GM12878 (cell line): ENCODE results near the gene TCF7L1. TPM values are rescaled to one million over a fixed set of nuclear protein-coding genes. Genes with fewer than 3 reads are reported as not detected.

ENCODE experiments used
- ATAC-seq: fragments of 200-7000 bp; cut with Tn5 transposase; 3 replicates; pipeline ENCODE4 v1.9.1; 2020; ENCODE audit warnings: mild to moderate bottlenecking, moderate library complexity
- BruUV-seq: library from RNA; stranded (reverse); fragments of 400-500 nt; replicated peaks from 2 replicates; lab custom pipeline; 2021; lab: Mats Ljungman, UMichigan
- CTCF ChIA-PET: fragments of 300-600 bp; sonication (Branson Sonifier 250); formaldehyde crosslinking; extraction: SDS; loops from one replicate; lab custom pipeline; 2021; ENCODE audit warnings: inconsistent platforms; lab: Yijun Ruan, JAX
- POLR2A ChIA-PET: fragments of 350-600 bp; formaldehyde crosslinking; extraction: SDS; loops from one replicate; lab custom pipeline; 2021; ENCODE audit warnings: inconsistent platforms; lab: Charles Lee
- RAD21 ChIA-PET: fragments of 300-600 bp; sonication (Branson Sonifier 250); formaldehyde crosslinking; loops from one replicate; lab custom pipeline; 2023; ENCODE audit warnings: antibody characterized with exemption; ENCODE audit not compliant: unreplicated experiment; lab: Charles Lee
- SMC1A ChIA-PET: fragments of 300-600 bp; sonication (Branson Sonifier 250); formaldehyde crosslinking; loops from one replicate; lab custom pipeline; 2023; ENCODE audit not compliant: unreplicated experiment, uncharacterized antibody; lab: Charles Lee
- DNase-seq: peaks from one replicate; pipeline ENCODE4 v3.0.0-alpha.2; 2011; ENCODE audit warnings: low read depth, low spot score
- FAIRE-seq: peaks from 3 replicates; lab custom pipeline; 2011; peaks lifted over from hg19 to GRCh38; lab: Jason Lieb, UNC
- H2AFZ ChIP-seq: 2 replicates; pipeline ENCODE4 v1.6.0; 2011; ENCODE audit warnings: low read depth, low read length, control low read depth; ENCODE audit not compliant: control insufficient read depth
- H3K27ac ChIP-seq: 2 replicates; pipeline ENCODE4 v1.5.1; 2011; ENCODE audit warnings: control low read depth; ENCODE audit not compliant: control insufficient read depth, insufficient read depth
- H3K27me3 ChIP-seq, 2 experiments: replicated peaks in 1 of 2; 2 replicates each; pipeline versions ENCODE4 v1.6.0 to v1.6.1; 2011; ENCODE audit warnings: low read length in 1 of 2; ENCODE audit not compliant: control insufficient read depth in 2 of 2, insufficient read depth in 2 of 2
- H3K36me3 ChIP-seq, 2 experiments: 2 replicates each; pipeline ENCODE4 v1.5.1; 2011; ENCODE audit warnings: low read length in 1 of 2; ENCODE audit not compliant: control insufficient read depth in 2 of 2, insufficient read depth in 2 of 2
- H3K4me1 ChIP-seq: 2 replicates; pipeline ENCODE4 v1.6.1; 2011; ENCODE audit warnings: mild to moderate bottlenecking, low read length, moderate library complexity, mixed read lengths; ENCODE audit not compliant: control insufficient read depth, insufficient read depth
- H3K4me2 ChIP-seq: 2 replicates; pipeline ENCODE4 v1.6.0; 2011; ENCODE audit warnings: control low read depth; ENCODE audit not compliant: control insufficient read depth, insufficient read depth
- H3K4me3 ChIP-seq: fragments of 200-600 bp; sonication (generic); 2 replicates; pipeline ENCODE4 v1.5.1; 2016
- H3K79me2 ChIP-seq: 2 replicates; pipeline ENCODE4 v1.6.0; 2011; ENCODE audit warnings: low read length; ENCODE audit not compliant: control insufficient read depth, insufficient read depth
- H3K9ac ChIP-seq: 2 replicates; pipeline ENCODE4 v1.8.0; 2011; ENCODE audit warnings: low read length, control low read depth, mixed read lengths; ENCODE audit not compliant: control insufficient read depth, insufficient read depth
- H3K9me3 ChIP-seq: replicated peaks from 3 replicates; pipeline ENCODE4 v1.5.1; 2011; ENCODE audit warnings: mild to moderate bottlenecking, low read length; ENCODE audit not compliant: control insufficient read depth, insufficient read depth
- H4K20me1 ChIP-seq: 2 replicates; pipeline ENCODE4 v1.6.0; 2011; ENCODE audit not compliant: control insufficient read depth, insufficient read depth
- BCLAF1 ChIP-seq: fragments of 450-650 bp; IDR thresholded peaks from 2 replicates; pipeline ENCODE4 v1.6.1; 2017; ENCODE audit warnings: antibody characterized with exemption, mild to moderate bottlenecking, moderate library complexity
- BHLHE40 ChIP-seq, 2 experiments: fragments of 450-650 bp in 1 of 2; IDR thresholded peaks; 2 replicates each; pipeline ENCODE4 v1.6.1; 2011 to 2017; ENCODE audit warnings: low read depth in 2 of 2, borderline replicate concordance in 1 of 2, improper control_type of control experiment in 1 of 2, low read length in 1 of 2, mild to moderate bottlenecking in 1 of 2
- CEBPB ChIP-seq, 2 experiments: fragments of 150-350 bp in 1 of 2; IDR thresholded peaks; 2 replicates each; pipeline ENCODE4 v1.6.1; 2012 to 2014; ENCODE audit warnings: low read depth in 2 of 2, low read length in 2 of 2, borderline replicate concordance in 1 of 2, inconsistent platforms in 1 of 2
- HDAC2 ChIP-seq: fragments of 200-600 bp; sonication (generic); IDR thresholded peaks from 2 replicates; pipeline ENCODE4 v1.6.1; 2017
- HDAC6 ChIP-seq: fragments of 200-600 bp; sonication (generic); IDR thresholded peaks from one replicate; pipeline ENCODE4 v1.8.0; 2017; ENCODE audit warnings: antibody characterized with exemption; ENCODE audit not compliant: unreplicated experiment
- HDGF ChIP-seq: fragments of 450-650 bp; IDR thresholded peaks from 2 replicates; pipeline ENCODE4 v1.6.1; 2016; ENCODE audit warnings: antibody characterized with exemption
- IRF3 ChIP-seq: fragments of 450-650 bp; IDR thresholded peaks from 2 replicates; pipeline ENCODE4 v1.6.1; 2014; ENCODE audit warnings: mild to moderate bottlenecking
- MTA3 ChIP-seq: IDR thresholded peaks from 2 replicates; pipeline ENCODE4 v1.6.1; 2012; ENCODE audit warnings: low read length, inconsistent platforms, borderline replicate concordance
- POLR2A ChIP-seq: IDR thresholded peaks from 2 replicates; pipeline ENCODE4 v1.6.1; 2011; ENCODE audit warnings: low read depth, mild to moderate bottlenecking, low read length
- RAD21 ChIP-seq: IDR thresholded peaks from 2 replicates; pipeline ENCODE4 v1.6.1; 2011; ENCODE audit warnings: mild to moderate bottlenecking, low read depth, low read length, moderate library complexity; ENCODE audit not compliant: insufficient read depth
- RB1 ChIP-seq: fragments of 450-650 bp; formaldehyde crosslinking; IDR thresholded peaks from 2 replicates; pipeline ENCODE4 v1.6.1; 2017; ENCODE audit warnings: mild to moderate bottlenecking, borderline replicate concordance
- YBX1 ChIP-seq: fragments of 450-650 bp; IDR thresholded peaks from 2 replicates; pipeline ENCODE4 v1.6.1; 2016; ENCODE audit warnings: antibody characterized with exemption
- ZBTB33 ChIP-seq: fragments of 450-650 bp; IDR thresholded peaks from 2 replicates; pipeline ENCODE4 v1.6.1; 2017; ENCODE audit warnings: mild to moderate bottlenecking
- WGBS: methylation state at CpG from one replicate; pipeline ENCODE4 v1.1.6; 2016; ENCODE audit warnings: low lambda C conversion rate; ENCODE audit not compliant: insufficient replicate concordance, insufficient coverage; ENCODE audit errors: missing lambda C conversion rate; 5-methylcytosine and 5-hydroxymethylcytosine counted together
- in situ Hi-C: fragments of 300-500 bp; cut with MboI; formaldehyde crosslinking; loops from 9 replicates; pipeline ENCODE4 v1.14.3; 2018; ENCODE audit warnings: mixed read lengths
- intact Hi-C: fragments of 100-400 bp; cut with micrococcal nuclease; formaldehyde crosslinking; loops from one replicate; pipeline ENCODE4 v1.14.2; 2022; ENCODE audit not compliant: unreplicated experiment
- polyA plus RNA-seq, 11 experiments: library from polyadenylated mRNA; depleted of rRNA in 4 of 11; unstranded in 6 of 11; stranded (reverse) in 5 of 11; fragments of >200 nt; fragmentation: Nextera tagmentation in 4 of 11; fragmentation: Illumina TruSeq in 1 of 11; extraction: Ambion mirVana in 4 of 11; extraction: Trizol in 1 of 11; gene quantifications; 1 replicate in 1 of 11; 2 replicates in 10 of 11; pipeline versions ENCODE4 v1.2.1 to v1.2.3, GENCODE V29; 2011 to 2016; ENCODE audit warnings: inconsistent platforms in 2 of 11, missing spikeins in 2 of 11, low read depth in 1 of 11
- total RNA-seq, 4 experiments: library from RNA; depleted of rRNA in 3 of 4; stranded (reverse); fragments of >200 nt in 3 of 4; fragmentation: Illumina TruSeq in 1 of 4; extraction: Trizol in 1 of 4; gene quantifications; 2 replicates each; pipeline versions ENCODE4 v1.2.1 to v1.2.3, GENCODE V29; 2013 to 2021

TCF7L1 gene
- total and polyA plus RNA-seq, 10 of the 15 experiments (the other 5 are each of a cell fraction or from before 2014, with no cell fraction given), result 0.03 to 0.11 (median 0.10) TPM; not detected in 7

- no peak for TF ChIP-seq HDGF
- no peak for TF ChIP-seq BHLHE40 (IDR thresholded peaks at IDR 0.05; ENCODE audit: borderline replicate concordance in 1 of 2, low read depth in 2 of 2, low read length in 1 of 2)
- no peak for TF ChIP-seq POLR2A
- no peak for TF ChIP-seq RAD21
- no peak for TF ChIP-seq CEBPB (IDR thresholded peaks at IDR 0.05; ENCODE audit: borderline replicate concordance in 1 of 2, low read depth in 2 of 2, low read length in 2 of 2)
- TF ChIP-seq IRF3, result no peak
- ChIA-PET POLR2A (no interaction called here), RAD21 (no interaction called here), SMC1A (no interaction called here), CTCF (interaction anchor here (0.5 to 1.4 kb wide), 2 partner anchors 107 to 208 kb away, joined by 3 to 5 read pairs; no protein-coding TSS in a partner anchor)
- no TSS peak for BruUV-seq
- H3K36me3 ChIP-seq, result no peaks in the 10 kb centered on the region
- 67% methylated on average over 1 of the region's 1 CpG for WGBS
- H3K27me3 ChIP-seq, result peaks cover 6 to 11% of the 10 kb centered on the region in 2 experiments
- H3K9ac ChIP-seq, result no peak overlapping the region
- intact Hi-C loops (no loop called here), in situ Hi-C loops (no loop called here)
- no peaks in the 10 kb centered on the region; the same call in 2 of the 3 replicates for H3K9me3 ChIP-seq
- ATAC-seq (no peak), DNase-seq (no peak), FAIRE-seq (no peak)
- no peaks in the 10 kb centered on the region for H3K79me2 ChIP-seq
- no peaks in the 10 kb centered on the region for H3K4me1 ChIP-seq
- no peak overlapping the region for H3K4me3 ChIP-seq
- H3K27ac ChIP-seq, result no peak overlapping the region
- H2AFZ ChIP-seq, result no peak overlapping the region
- peaks cover 3% of the 10 kb centered on the region; the same call in 1 of the 2 replicates for H4K20me1 ChIP-seq
- H3K4me2 ChIP-seq, result no peak overlapping the region
These were observed 45.0 kb downstream of the TCF7L1 start for GRCh38 chr2:85178154-85178553.

GRCh38 chr2:85178980-85179411 lies 45.8 kb downstream of the TCF7L1 start:
- FAIRE-seq (no peak), DNase-seq (no peak), ATAC-seq (no peak)
- RAD21 ChIA-PET, result no interaction called here
- no peak overlapping the region for H3K4me3 ChIP-seq
- H3K36me3 ChIP-seq, result no peaks in the 10 kb centered on the region
- no peak overlapping the region for H3K9ac ChIP-seq
- H3K27me3 ChIP-seq, result peaks cover 6 to 11% of the 10 kb centered on the region in 2 experiments
- intact Hi-C loops (no loop called here), in situ Hi-C loops (no loop called here)
- SMC1A ChIA-PET, result no interaction called here
- peaks cover 3% of the 10 kb centered on the region; the same call in 1 of the 2 replicates for H4K20me1 ChIP-seq
- WGBS, result 8% methylated on average over 5 of the region's 5 CpGs
- H3K79me2 ChIP-seq, result no peaks in the 10 kb centered on the region
- H3K4me1 ChIP-seq, result no peaks in the 10 kb centered on the region
- H2AFZ ChIP-seq, result no peak overlapping the region
- no TSS peak for BruUV-seq
- H3K9me3 ChIP-seq, result no peaks in the 10 kb centered on the region; the same call in 2 of the 3 replicates
- no peak overlapping the region for H3K27ac ChIP-seq
- CTCF ChIA-PET, result interaction anchor here (0.6 to 1.4 kb wide), 3 partner anchors 31 to 121 kb away, joined by 3 to 5 read pairs (median 3); no protein-coding TSS in a partner anchor
- H3K4me2 ChIP-seq, result no peak overlapping the region
- POLR2A ChIA-PET, result no interaction called here
- TF ChIP-seq BCLAF1, result no peak
- no peak for TF ChIP-seq YBX1
- TF ChIP-seq HDAC2, result no peak
- TF ChIP-seq ZBTB33, result no peak
- TF ChIP-seq HDAC6, result no peak
- no peak for TF ChIP-seq MTA3
- no peak for TF ChIP-seq RB1
